ENCODE data around the gene MT1E. TPM values are rescaled to one million over a fixed set of nuclear protein-coding genes. Genes with fewer than 3 reads are reported as not detected.
A peak's percentile ranks its signal among the peaks of the same experiment; 100 is the strongest.
"Not testable (repeated sequence)": the region's sequence is repeated elsewhere in the genome, so short reads cannot be mapped to it uniquely, and the experiment has no call there.

Gene MT1E
- total RNA-seq, 1 donor from 2014 or later, result 5.2 TPM

DNA sequence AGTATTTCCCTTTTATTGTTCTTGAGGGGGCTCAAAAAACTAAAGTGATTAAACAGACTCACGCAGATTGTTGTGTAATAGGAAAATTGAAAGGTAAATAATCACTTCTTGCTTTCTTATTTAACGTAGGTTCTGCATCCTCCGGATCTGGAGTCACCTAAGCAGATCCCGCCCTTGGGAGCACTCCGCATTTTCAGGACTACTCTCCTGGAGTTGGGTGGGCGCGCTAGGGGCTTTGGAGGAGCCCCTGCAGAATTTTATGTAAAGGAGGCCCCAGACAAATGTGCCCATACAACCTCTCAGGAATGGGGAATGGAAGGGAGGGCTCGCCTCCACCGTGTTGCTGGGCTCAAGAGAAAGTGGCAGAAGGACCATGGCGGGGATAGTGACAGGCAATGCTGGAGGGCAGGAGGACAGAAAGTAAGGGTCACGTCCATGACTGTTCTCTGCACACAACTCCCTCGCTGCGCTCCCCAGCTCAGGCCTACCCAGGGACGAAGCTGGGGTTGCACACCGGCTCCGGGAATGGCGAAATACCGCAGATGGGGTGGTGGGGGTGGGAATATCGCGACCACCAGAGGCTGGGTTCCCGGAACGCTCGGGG, 8.9 kb upstream of the MT1E start:
- H3K4me1 Mint-ChIP-seq (ENCODE audit: low read depth), result peaks cover 5% of the 10 kb centered on the region
- no peak for DNase-seq (ENCODE audit: low spot score, unreplicated experiment)
- H3K4me3 Mint-ChIP-seq (ENCODE audit: low read depth), result no peak overlapping the region
- no peak overlapping the region for H3K27ac Mint-ChIP-seq
- TF ChIP-seq, protein P1, sequence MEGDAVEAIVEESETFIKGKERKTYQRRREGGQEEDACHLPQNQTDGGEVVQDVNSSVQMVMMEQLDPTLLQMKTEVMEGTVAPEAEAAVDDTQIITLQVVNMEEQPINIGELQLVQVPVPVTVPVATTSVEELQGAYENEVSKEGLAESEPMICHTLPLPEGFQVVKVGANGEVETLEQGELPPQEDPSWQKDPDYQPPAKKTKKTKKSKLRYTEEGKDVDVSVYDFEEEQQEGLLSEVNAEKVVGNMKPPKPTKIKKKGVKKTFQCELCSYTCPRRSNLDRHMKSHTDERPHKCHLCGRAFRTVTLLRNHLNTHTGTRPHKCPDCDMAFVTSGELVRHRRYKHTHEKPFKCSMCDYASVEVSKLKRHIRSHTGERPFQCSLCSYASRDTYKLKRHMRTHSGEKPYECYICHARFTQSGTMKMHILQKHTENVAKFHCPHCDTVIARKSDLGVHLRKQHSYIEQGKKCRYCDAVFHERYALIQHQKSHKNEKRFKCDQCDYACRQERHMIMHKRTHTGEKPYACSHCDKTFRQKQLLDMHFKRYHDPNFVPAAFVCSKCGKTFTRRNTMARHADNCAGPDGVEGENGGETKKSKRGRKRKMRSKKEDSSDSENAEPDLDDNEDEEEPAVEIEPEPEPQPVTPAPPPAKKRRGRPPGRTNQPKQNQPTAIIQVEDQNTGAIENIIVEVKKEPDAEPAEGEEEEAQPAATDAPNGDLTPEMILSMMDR (IDR thresholded peaks at IDR 0.05; ENCODE audit: unreplicated experiment), result no peak
- H3K36me3 Mint-ChIP-seq (ENCODE audit: insufficient read depth), result no peaks in the 10 kb centered on the region
- H3K9me3 Mint-ChIP-seq (ENCODE audit: low read depth), result no peaks in the 10 kb centered on the region
- peaks cover 87% of the 10 kb centered on the region for H3K27me3 Mint-ChIP-seq

- no peaks in the 10 kb centered on the region for H3K9me3 Mint-ChIP-seq (ENCODE audit: low read depth)
- peaks cover 91% of the 10 kb centered on the region for H3K27me3 Mint-ChIP-seq
- DNase-seq (ENCODE audit: low spot score, unreplicated experiment), result peak; percentile 26
- H3K27ac Mint-ChIP-seq, result no peak overlapping the region
- TF ChIP-seq, protein P1 (IDR thresholded peaks at IDR 0.05; ENCODE audit: unreplicated experiment), result no peak
- H3K36me3 Mint-ChIP-seq (ENCODE audit: insufficient read depth), result no peaks in the 10 kb centered on the region
- peaks cover 5% of the 10 kb centered on the region for H3K4me1 Mint-ChIP-seq (ENCODE audit: low read depth)
- H3K4me3 Mint-ChIP-seq (ENCODE audit: low read depth), result peak overlapping the region; percentile 45
Observed at GRCh38 chr16:56617212-56618085, 8.1 kb upstream of the MT1E start.

- Mint-ChIP-seq H3K36me3 (ENCODE audit: insufficient read depth) (no peaks in the 10 kb centered on the region), H3K27ac (no peak overlapping the region), H3K4me1 (ENCODE audit: low read depth) (peaks cover 5% of the 10 kb centered on the region), H3K4me3 (ENCODE audit: low read depth) (no peak overlapping the region), H3K9me3 (ENCODE audit: low read depth) (no peaks in the 10 kb centered on the region), H3K27me3 (peaks cover 94% of the 10 kb centered on the region)
- DNase-seq (ENCODE audit: low spot score, unreplicated experiment), result no peak
- TF ChIP-seq, protein P1 (IDR thresholded peaks at IDR 0.05; ENCODE audit: unreplicated experiment), result no peak
Observed at GRCh38 chr16:56618138-56618537, 7.4 kb upstream of the MT1E start.

DNA sequence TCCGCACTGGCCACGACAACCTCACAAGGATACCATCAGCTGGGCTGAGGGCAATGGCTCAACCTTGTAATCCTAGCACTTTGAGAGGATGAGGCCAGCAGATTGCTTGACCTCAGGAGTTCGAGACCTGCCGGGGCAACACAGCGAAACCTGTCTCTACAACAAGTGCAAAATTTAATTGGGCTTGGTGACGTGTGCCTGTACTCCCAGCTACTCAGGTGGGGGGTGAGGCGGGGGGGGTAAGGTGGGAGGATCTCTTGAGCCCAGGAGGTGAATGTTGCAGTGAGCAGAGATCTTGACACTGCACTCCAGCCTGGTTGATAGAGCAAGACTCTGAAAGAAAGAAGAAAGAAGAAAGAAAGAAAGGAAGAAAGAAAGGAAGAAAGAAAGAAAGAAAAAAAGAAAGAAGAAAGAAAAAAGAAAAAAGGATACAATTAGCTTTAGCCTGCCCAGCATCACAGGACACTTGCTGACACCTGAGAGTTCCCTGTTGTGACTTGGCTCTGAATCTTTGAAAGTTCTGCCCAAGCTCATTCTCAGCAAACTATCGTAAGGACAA, 5.2 kb upstream of the MT1E start:
- Mint-ChIP-seq H3K4me3 (ENCODE audit: low read depth) (no peak overlapping the region), H3K27me3 (peaks cover 92% of the 10 kb centered on the region), H3K36me3 (ENCODE audit: insufficient read depth) (no peaks in the 10 kb centered on the region), H3K27ac (no peak overlapping the region), H3K4me1 (ENCODE audit: low read depth) (peaks cover 7% of the 10 kb centered on the region), H3K9me3 (ENCODE audit: low read depth) (no peaks in the 10 kb centered on the region)
- TF ChIP-seq, protein P1 (IDR thresholded peaks at IDR 0.05; ENCODE audit: unreplicated experiment), result no peak
- no peak for DNase-seq (ENCODE audit: low spot score, unreplicated experiment)

GRCh38 chr16:56621665-56622445, 3.7 kb upstream of the MT1E start:
- not testable (repeated sequence) for H3K27ac Mint-ChIP-seq; H3K4me1 Mint-ChIP-seq (ENCODE audit: low read depth); H3K4me3 Mint-ChIP-seq (ENCODE audit: low read depth); H3K9me3 Mint-ChIP-seq (ENCODE audit: low read depth); DNase-seq (ENCODE audit: low spot score, unreplicated experiment); H3K36me3 Mint-ChIP-seq (ENCODE audit: insufficient read depth)
- H3K27me3 Mint-ChIP-seq, result peaks cover 94% of the 10 kb centered on the region

DNA sequence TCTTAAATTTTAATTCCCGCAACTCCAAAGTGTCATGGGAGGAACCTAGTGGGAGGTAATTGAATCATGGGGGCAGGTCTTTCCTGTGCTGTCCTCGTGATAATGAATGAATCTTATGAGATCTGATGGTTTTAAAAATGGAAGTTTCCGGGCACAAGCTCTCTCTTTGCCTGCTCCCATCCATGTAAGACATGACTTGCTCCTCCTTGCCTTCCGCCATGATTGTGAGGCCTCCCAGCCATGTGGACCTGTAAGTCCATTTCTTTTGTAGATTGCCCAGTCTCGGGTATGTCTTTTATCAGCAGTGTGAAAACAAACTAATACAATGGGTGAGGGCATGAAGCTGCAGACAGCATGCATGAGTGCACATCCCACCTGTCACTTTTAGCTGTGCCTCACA, 2.4 kb upstream of the MT1E start:
- H3K27ac Mint-ChIP-seq; H3K9me3 Mint-ChIP-seq (ENCODE audit: low read depth): not testable (repeated sequence)
- peaks cover 87% of the 10 kb centered on the region for H3K27me3 Mint-ChIP-seq

More for the DNA sequence above, 2.4 kb upstream of the MT1E start:
- H3K36me3 Mint-ChIP-seq (ENCODE audit: insufficient read depth); H3K4me3 Mint-ChIP-seq (ENCODE audit: low read depth); H3K4me1 Mint-ChIP-seq (ENCODE audit: low read depth); DNase-seq (ENCODE audit: low spot score, unreplicated experiment): not testable (repeated sequence)
